Smooth muscle cell (in vitro differentiated cells): ENCODE results near the gene RAB10. TPM values are rescaled to one million over a fixed set of nuclear protein-coding genes. Genes with fewer than 3 reads are reported as not detected.

ENCODE experiments used
- DNase-seq: peaks from one replicate; lab custom pipeline; 2025; ENCODE audit not compliant: unreplicated experiment; lab: John Stamatoyannopoulos, UW
- H2AFZ ChIP-seq: fragments of 200-600 bp; sonication (generic); 2 replicates; pipeline ENCODE4 v1.6.0; 2016; ENCODE audit warnings: antibody characterized with exemption, low read depth, mild to moderate bottlenecking
- H3F3A ChIP-seq: fragments of 200-600 bp; sonication (generic); 2 replicates; pipeline ENCODE4 v1.6.0; 2017; ENCODE audit warnings: antibody characterized with exemption, low read depth
- H3K27ac ChIP-seq: fragments of 200-600 bp; sonication (generic); 2 replicates; pipeline ENCODE4 v1.5.1; 2016; ENCODE audit warnings: low read depth, mild to moderate bottlenecking
- H3K27me3 ChIP-seq: fragments of 200-600 bp; sonication (generic); 2 replicates; pipeline ENCODE4 v1.6.1; 2016; ENCODE audit warnings: low read depth, mild to moderate bottlenecking
- H3K36me3 ChIP-seq: fragments of 200-600 bp; sonication (generic); 2 replicates; pipeline ENCODE4 v1.5.1; 2016; ENCODE audit warnings: low read depth
- H3K4me1 ChIP-seq: fragments of 200-600 bp; sonication (generic); 2 replicates; pipeline ENCODE4 v1.5.1; 2016; ENCODE audit warnings: low read depth
- H3K4me2 ChIP-seq: fragments of 200-600 bp; sonication (generic); 2 replicates; pipeline ENCODE4 v1.6.0; 2016; ENCODE audit warnings: mild to moderate bottlenecking
- H3K4me3 ChIP-seq: fragments of 200-600 bp; sonication (generic); 2 replicates; pipeline ENCODE4 v1.5.1; 2016; ENCODE audit warnings: mild to moderate bottlenecking
- H3K79me2 ChIP-seq: fragments of 200-600 bp; sonication (generic); 2 replicates; pipeline ENCODE4 v1.6.0; 2016; ENCODE audit warnings: low read depth, mild to moderate bottlenecking
- H3K9ac ChIP-seq: fragments of 200-600 bp; sonication (generic); 2 replicates; pipeline ENCODE4 v1.6.0; 2016; ENCODE audit warnings: low read depth
- H3K9me3 ChIP-seq: fragments of 200-600 bp; sonication (generic); replicated peaks from 2 replicates; pipeline ENCODE4 v1.5.1; 2016; ENCODE audit warnings: low read depth
- H4K20me1 ChIP-seq: fragments of 200-600 bp; sonication (generic); 2 replicates; pipeline ENCODE4 v1.6.0; 2016; ENCODE audit warnings: low read depth
- CTCF ChIP-seq: fragments of 200-600 bp; sonication (generic); IDR thresholded peaks from 2 replicates; pipeline ENCODE4 v1.5.1; 2017; ENCODE audit warnings: borderline replicate concordance, mild to moderate bottlenecking, antibody characterized with exemption; ENCODE audit not compliant: insufficient read depth, poor library complexity, severe bottlenecking
- whole genome bisulfite sequencing: methylation state at CpG from one replicate; pipeline ENCODE4 v1.1.7; 2016; ENCODE audit warnings: low lambda C conversion rate; 5-methylcytosine and 5-hydroxymethylcytosine counted together
- polyA plus RNA-seq: library from polyadenylated mRNA; unstranded; fragments of >200 nt; fragmentation: Nextera tagmentation; extraction: Ambion mirVana; gene quantifications from 2 replicates; pipeline ENCODE4 v1.2.1, GENCODE V29; 2016
- total RNA-seq: library from RNA; depleted of rRNA; stranded (reverse); fragments of >200 nt; gene quantifications from 2 replicates; pipeline ENCODE4 v1.2.3, GENCODE V29; 2014

The RAB10 gene
- total and polyA plus RNA-seq, 2 experiments from 2014 or later: 101 to 149 TPM

- Histone ChIP-seq H3K27me3 (no peaks in the 10 kb centered on the region), H2AFZ (no peak overlapping the region), H3K9me3 (no peaks in the 10 kb centered on the region), H3K36me3 (no peaks in the 10 kb centered on the region), H3K4me3 (no peak overlapping the region), H3K79me2 (no peaks in the 10 kb centered on the region), H3K9ac (no peak overlapping the region), H3F3A (no peaks in the 10 kb centered on the region), H3K4me1 (no peaks in the 10 kb centered on the region), H3K27ac (no peak overlapping the region), H3K4me2 (no peak overlapping the region), H4K20me1 (no peaks in the 10 kb centered on the region)
- WGBS: 95% methylated on average over 7 of the region's 7 CpGs
- no peak for TF ChIP-seq CTCF
- DNase-seq: no peak
Observed at GRCh38 chr2:26161926-26162325, 128.0 kb downstream of the RAB10 start.

DNA sequence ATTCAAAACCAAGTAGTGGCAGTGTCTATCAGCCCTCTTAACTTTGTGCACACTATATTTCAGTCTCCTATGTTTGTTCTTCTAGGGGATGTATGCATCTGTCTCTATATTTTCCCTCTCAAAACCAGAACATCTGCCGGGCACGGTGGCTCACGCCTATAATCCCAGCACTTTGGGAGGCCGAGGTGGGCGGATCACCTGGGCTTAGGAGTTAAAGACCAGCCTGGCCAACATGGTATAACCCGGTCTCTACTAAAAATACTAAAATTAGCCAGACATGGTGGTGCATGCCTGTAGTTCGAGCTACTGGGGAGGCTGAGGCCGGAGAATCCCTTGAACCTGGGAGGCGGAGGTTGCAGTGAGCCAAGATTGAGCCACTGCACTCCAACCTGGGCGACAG is 129.1 kb downstream of the RAB10 start:
- Histone ChIP-seq H3F3A (no peaks in the 10 kb centered on the region), H3K27ac (no peak overlapping the region), H2AFZ (no peak overlapping the region), H3K4me1 (no peaks in the 10 kb centered on the region), H3K9me3 (no peaks in the 10 kb centered on the region), H4K20me1 (no peaks in the 10 kb centered on the region), H3K9ac (no peak overlapping the region), H3K4me3 (no peak overlapping the region), H3K4me2 (no peak overlapping the region), H3K79me2 (no peaks in the 10 kb centered on the region), H3K27me3 (no peaks in the 10 kb centered on the region), H3K36me3 (no peaks in the 10 kb centered on the region)
- no peak for TF ChIP-seq CTCF
- no peak for DNase-seq
- 95% methylated on average over 10 of the region's 10 CpGs for WGBS

DNA sequence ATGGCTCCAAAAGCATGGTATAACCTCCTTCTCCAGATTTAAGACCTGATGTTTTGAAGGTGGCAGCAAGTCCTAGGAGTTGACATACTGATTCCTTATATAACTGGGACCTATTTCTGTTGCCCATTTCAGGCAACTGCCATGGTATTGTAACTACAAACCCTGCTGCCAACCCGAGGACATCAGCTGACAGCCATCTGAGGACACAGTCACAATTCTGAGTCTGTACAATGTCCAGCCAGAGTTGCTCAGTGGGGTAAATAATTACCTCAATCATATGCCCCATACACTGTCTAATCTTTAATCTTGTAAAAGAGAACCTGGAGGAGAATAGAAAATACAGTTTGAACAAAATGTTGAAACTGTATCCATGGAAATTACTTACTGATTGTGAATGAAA is 130.3 kb downstream of the RAB10 start:
- no peak overlapping the region for H3K4me3 ChIP-seq
- 76% methylated on average over 1 of the region's 1 CpG for WGBS
- H2AFZ ChIP-seq: no peak overlapping the region
- TF ChIP-seq CTCF: no peak
- no peak overlapping the region for H3K9ac ChIP-seq
- H3K36me3 ChIP-seq: no peaks in the 10 kb centered on the region
- no peaks in the 10 kb centered on the region for H3F3A ChIP-seq
- H3K79me2 ChIP-seq: no peaks in the 10 kb centered on the region
- no peaks in the 10 kb centered on the region for H3K27me3 ChIP-seq
- H3K9me3 ChIP-seq: no peaks in the 10 kb centered on the region
- no peaks in the 10 kb centered on the region for H3K4me1 ChIP-seq
- no peaks in the 10 kb centered on the region for H4K20me1 ChIP-seq
- no peak for DNase-seq
- H3K27ac ChIP-seq: no peak overlapping the region
- no peak overlapping the region for H3K4me2 ChIP-seq

GRCh38 chr2:26164641-26165211 is 130.8 kb downstream of the RAB10 start:
- Histone ChIP-seq H4K20me1 (no peaks in the 10 kb centered on the region), H3K4me1 (no peaks in the 10 kb centered on the region), H3K27me3 (no peaks in the 10 kb centered on the region), H2AFZ (no peak overlapping the region), H3K4me2 (no peak overlapping the region), H3K79me2 (no peaks in the 10 kb centered on the region), H3F3A (no peaks in the 10 kb centered on the region), H3K36me3 (no peaks in the 10 kb centered on the region), H3K9ac (no peak overlapping the region), H3K4me3 (no peak overlapping the region), H3K27ac (no peak overlapping the region), H3K9me3 (no peaks in the 10 kb centered on the region)
- no peak for DNase-seq
- WGBS: 92% methylated on average over 8 of the region's 8 CpGs
- no peak for TF ChIP-seq CTCF
